ENCODE measurements around the gene PWWP2B. TPM values are rescaled to one million over a fixed set of nuclear protein-coding genes. Genes with fewer than 3 reads are reported as not detected.

The PWWP2B gene
- total and polyA plus RNA-seq, 9 of the 15 experiments (the other 6 are each of a cell fraction or from before 2014, with no cell fraction given) = 0.07 to 9.2 (median 1.6) TPM; not detected in 1

DNA sequence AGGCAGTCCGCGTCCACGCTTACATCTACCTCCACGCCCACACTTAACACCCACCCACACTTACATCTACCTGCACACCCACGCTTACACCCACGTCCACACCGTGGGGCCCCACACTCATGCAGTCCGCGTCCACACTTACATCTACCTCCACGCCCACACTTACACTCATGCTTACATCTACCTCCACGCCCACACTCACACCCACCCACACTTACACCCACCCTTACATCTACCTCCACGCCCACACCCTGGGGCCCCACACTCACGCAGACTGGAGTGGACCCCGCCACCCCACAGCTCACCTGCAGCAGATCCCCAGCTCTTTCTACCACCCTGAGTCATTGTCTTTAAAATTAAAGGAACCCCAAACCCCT lies 32.4 kb upstream of the PWWP2B start:
- BruUV-seq (replicated peaks) = no TSS peak
- no peak for DNase-seq (ENCODE audit: extremely low read depth in 1 of 4, low spot score in 3 of 4)
- ChIA-PET POLR2A (no interaction called here), CTCF (ENCODE audit: low intra/inter-chr PET ratio) (no interaction called here)
- intact Hi-C loops (cut with micrococcal nuclease) = no loop called here
- H3K4me2 ChIP-seq (ENCODE audit: insufficient read depth, low read length) = no peak overlapping the region
- no peaks in the 10 kb centered on the region for H3K79me2 ChIP-seq (ENCODE audit: control insufficient read depth, insufficient read depth, low read length)
- peaks cover 0 to 10% of the 10 kb centered on the region in 2 experiments; a peak in 1 of 5 replicates for H3K4me1 ChIP-seq (replicated peaks in 1 of 2; ENCODE audit: control insufficient read depth in 2 of 2, insufficient read depth in 2 of 2, low read length in 2 of 2)
- H3K9ac ChIP-seq (ENCODE audit: insufficient read depth in 1 of 2, low read depth in 2 of 2, low read length in 2 of 2) = no peak overlapping the region
- in situ Hi-C loops (cut with MboI) = no loop called here
- WGBS (ENCODE audit: insufficient coverage, low coverage, missing lambda C conversion rate) = 37% methylated on average over 14 of the region's 14 CpGs
- no peaks in the 10 kb centered on the region for H3K9me1 ChIP-seq (ENCODE audit: control insufficient read depth, insufficient read depth, low read length)
- H3K36me3 ChIP-seq (ENCODE audit: control insufficient read depth, insufficient read depth, low read length) = no peaks in the 10 kb centered on the region
- H2AFZ ChIP-seq (ENCODE audit: low read depth, low read length) = no peak overlapping the region
- peaks cover 4 to 15% of the 10 kb centered on the region in 2 experiments; a peak in 3 of 5 replicates for H3K27me3 ChIP-seq (ENCODE audit: control insufficient read depth in 2 of 2, insufficient read depth in 2 of 2, low read length in 2 of 2)
- no peak for ATAC-seq
- no peak overlapping the region for H3K4me3 ChIP-seq
- no peak overlapping the region for H3K27ac ChIP-seq (ENCODE audit: extremely low read depth, low read depth, low read length)
- TF ChIP-seq FOXK2 (conservative IDR thresholded peaks at IDR 0.05 in 1 of 2, IDR thresholded peaks at IDR 0.05 in 1 of 2; ENCODE audit: low read depth in 2 of 2) = no peak
- TF ChIP-seq RBM17 (IDR thresholded peaks at IDR 0.05; ENCODE audit: borderline replicate concordance, low read depth, low read length) = no peak
- TF ChIP-seq ZC3H4 (CRISPR knock-in tag; IDR thresholded peaks at IDR 0.05; ENCODE audit: borderline replicate concordance) = no peak
- TF ChIP-seq, protein P1, sequence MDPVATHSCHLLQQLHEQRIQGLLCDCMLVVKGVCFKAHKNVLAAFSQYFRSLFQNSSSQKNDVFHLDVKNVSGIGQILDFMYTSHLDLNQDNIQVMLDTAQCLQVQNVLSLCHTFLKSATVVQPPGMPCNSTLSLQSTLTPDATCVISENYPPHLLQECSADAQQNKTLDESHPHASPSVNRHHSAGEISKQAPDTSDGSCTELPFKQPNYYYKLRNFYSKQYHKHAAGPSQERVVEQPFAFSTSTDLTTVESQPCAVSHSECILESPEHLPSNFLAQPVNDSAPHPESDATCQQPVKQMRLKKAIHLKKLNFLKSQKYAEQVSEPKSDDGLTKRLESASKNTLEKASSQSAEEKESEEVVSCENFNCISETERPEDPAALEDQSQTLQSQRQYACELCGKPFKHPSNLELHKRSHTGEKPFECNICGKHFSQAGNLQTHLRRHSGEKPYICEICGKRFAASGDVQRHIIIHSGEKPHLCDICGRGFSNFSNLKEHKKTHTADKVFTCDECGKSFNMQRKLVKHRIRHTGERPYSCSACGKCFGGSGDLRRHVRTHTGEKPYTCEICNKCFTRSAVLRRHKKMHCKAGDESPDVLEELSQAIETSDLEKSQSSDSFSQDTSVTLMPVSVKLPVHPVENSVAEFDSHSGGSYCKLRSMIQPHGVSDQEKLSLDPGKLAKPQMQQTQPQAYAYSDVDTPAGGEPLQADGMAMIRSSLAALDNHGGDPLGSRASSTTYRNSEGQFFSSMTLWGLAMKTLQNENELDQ (CRISPR knock-in tag; IDR thresholded peaks at IDR 0.05; ENCODE audit: borderline replicate concordance) = no peak
- peak; percentile 6 for TF ChIP-seq CREBBP (IDR thresholded peaks at IDR 0.05; ENCODE audit: low read depth, low read length)
- TF ChIP-seq ADNP (tag; IDR thresholded peaks at IDR 0.05) = no peak
- TF ChIP-seq, protein P2, sequence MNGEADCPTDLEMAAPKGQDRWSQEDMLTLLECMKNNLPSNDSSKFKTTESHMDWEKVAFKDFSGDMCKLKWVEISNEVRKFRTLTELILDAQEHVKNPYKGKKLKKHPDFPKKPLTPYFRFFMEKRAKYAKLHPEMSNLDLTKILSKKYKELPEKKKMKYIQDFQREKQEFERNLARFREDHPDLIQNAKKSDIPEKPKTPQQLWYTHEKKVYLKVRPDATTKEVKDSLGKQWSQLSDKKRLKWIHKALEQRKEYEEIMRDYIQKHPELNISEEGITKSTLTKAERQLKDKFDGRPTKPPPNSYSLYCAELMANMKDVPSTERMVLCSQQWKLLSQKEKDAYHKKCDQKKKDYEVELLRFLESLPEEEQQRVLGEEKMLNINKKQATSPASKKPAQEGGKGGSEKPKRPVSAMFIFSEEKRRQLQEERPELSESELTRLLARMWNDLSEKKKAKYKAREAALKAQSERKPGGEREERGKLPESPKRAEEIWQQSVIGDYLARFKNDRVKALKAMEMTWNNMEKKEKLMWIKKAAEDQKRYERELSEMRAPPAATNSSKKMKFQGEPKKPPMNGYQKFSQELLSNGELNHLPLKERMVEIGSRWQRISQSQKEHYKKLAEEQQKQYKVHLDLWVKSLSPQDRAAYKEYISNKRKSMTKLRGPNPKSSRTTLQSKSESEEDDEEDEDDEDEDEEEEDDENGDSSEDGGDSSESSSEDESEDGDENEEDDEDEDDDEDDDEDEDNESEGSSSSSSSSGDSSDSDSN (IDR thresholded peaks at IDR 0.05; ENCODE audit: borderline replicate concordance in 1 of 2, low read depth in 2 of 2, low read length in 2 of 2) = no peak
- peak; percentile 35; the same call in 1 of the 2 replicates for TF ChIP-seq EGR1 (conservative IDR thresholded peaks at IDR 0.05)
- TF ChIP-seq, protein P3, sequence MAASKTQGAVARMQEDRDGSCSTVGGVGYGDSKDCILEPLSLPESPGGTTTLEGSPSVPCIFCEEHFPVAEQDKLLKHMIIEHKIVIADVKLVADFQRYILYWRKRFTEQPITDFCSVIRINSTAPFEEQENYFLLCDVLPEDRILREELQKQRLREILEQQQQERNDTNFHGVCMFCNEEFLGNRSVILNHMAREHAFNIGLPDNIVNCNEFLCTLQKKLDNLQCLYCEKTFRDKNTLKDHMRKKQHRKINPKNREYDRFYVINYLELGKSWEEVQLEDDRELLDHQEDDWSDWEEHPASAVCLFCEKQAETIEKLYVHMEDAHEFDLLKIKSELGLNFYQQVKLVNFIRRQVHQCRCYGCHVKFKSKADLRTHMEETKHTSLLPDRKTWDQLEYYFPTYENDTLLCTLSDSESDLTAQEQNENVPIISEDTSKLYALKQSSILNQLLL (CRISPR knock-in tag; IDR thresholded peaks at IDR 0.05; ENCODE audit: borderline replicate concordance) = no peak
- H4K20me1 ChIP-seq (replicated peaks; ENCODE audit: control insufficient read depth, insufficient read depth, low read length) = no peaks in the 10 kb centered on the region
- H3K9me3 ChIP-seq (replicated peaks; ENCODE audit: control insufficient read depth, insufficient read depth, low read depth, low read length) = no peaks in the 10 kb centered on the region; the same call in 1 of the 2 replicates
- FAIRE-seq = no peak

Measured in K562 (cell line).